ACC112 (cell line): ENCODE data around the gene LKAAEAR1.
A peak's percentile ranks its signal among the peaks of the same experiment; 100 is the strongest.

ENCODE experiments used
- H2AFZ ChIP-seq: fragments of 200-600 bp; sonication (generic); one replicate; pipeline ENCODE4 v1.6.0; 2017; ENCODE audit warnings: antibody characterized with exemption, low read length; ENCODE audit not compliant: unreplicated experiment
- H3K27ac ChIP-seq: fragments of 200-600 bp; sonication (generic); 2 replicates; pipeline ENCODE4 v1.5.1; 2014; ENCODE audit warnings: low read depth, mild to moderate bottlenecking, antibody characterized with exemption, low read length, moderate library complexity
- H3K27me3 ChIP-seq: fragments of 200-600 bp; sonication (generic); 2 replicates; pipeline ENCODE4 v1.6.1; 2014; ENCODE audit warnings: mild to moderate bottlenecking, antibody characterized with exemption, low read length, moderate library complexity, mixed read lengths; ENCODE audit not compliant: insufficient read depth
- H3K36me3 ChIP-seq: fragments of 200-600 bp; sonication (generic); 2 replicates; pipeline ENCODE4 v1.6.1; 2016; ENCODE audit warnings: mild to moderate bottlenecking, antibody characterized with exemption, low read length, moderate library complexity, mixed read lengths; ENCODE audit not compliant: insufficient read depth
- H3K4me1 ChIP-seq: fragments of 200-600 bp; sonication (generic); one replicate; pipeline ENCODE4 v1.6.1; 2016; ENCODE audit warnings: low read length, mixed read lengths; ENCODE audit not compliant: insufficient read depth, unreplicated experiment, control insufficient read depth
- H3K4me3 ChIP-seq: fragments of 200-600 bp; sonication (generic); 2 replicates; pipeline ENCODE4 v1.5.1; 2014; ENCODE audit warnings: mild to moderate bottlenecking, low read depth, low read length
- H3K79me2 ChIP-seq: fragments of 200-600 bp; sonication (generic); one replicate; pipeline ENCODE4 v1.6.0; 2016; ENCODE audit warnings: low read length; ENCODE audit not compliant: control insufficient read depth, unreplicated experiment, insufficient read depth

The LKAAEAR1 gene

GRCh38 chr20:64039293-64040160, 44.7 kb downstream of the LKAAEAR1 start:
- no peak overlapping the region for H3K27ac ChIP-seq

GRCh38 chr20:64038565-64039292, 45.5 kb downstream of the LKAAEAR1 start:
- H3K4me3 ChIP-seq = peak overlapping the region; percentile 66
- H3K4me1 ChIP-seq = peaks cover 4% of the 10 kb centered on the region

More at GRCh38 chr20:64039293-64040160, 44.7 kb downstream of the LKAAEAR1 start:
- Histone ChIP-seq H3K79me2 (no peaks in the 10 kb centered on the region), H3K4me1 (peaks cover 7% of the 10 kb centered on the region), H2AFZ (no peak overlapping the region), H3K4me3 (peak overlapping the region; percentile 66), H3K27me3 (peaks cover 39% of the 10 kb centered on the region), H3K36me3 (no peaks in the 10 kb centered on the region)

GRCh38 chr20:64038224-64038564, 46.0 kb downstream of the LKAAEAR1 start:
- peaks cover 4% of the 10 kb centered on the region for H3K4me1 ChIP-seq
- no peak overlapping the region for H2AFZ ChIP-seq
- no peak overlapping the region for H3K27ac ChIP-seq
- peak overlapping the region; percentile 66 for H3K4me3 ChIP-seq
- H3K27me3 ChIP-seq = peaks cover 39% of the 10 kb centered on the region
- H3K79me2 ChIP-seq = no peaks in the 10 kb centered on the region
- no peaks in the 10 kb centered on the region for H3K36me3 ChIP-seq

More at GRCh38 chr20:64038565-64039292, 45.5 kb downstream of the LKAAEAR1 start:
- H3K27me3 ChIP-seq = peaks cover 39% of the 10 kb centered on the region
- no peaks in the 10 kb centered on the region for H3K79me2 ChIP-seq
- H3K36me3 ChIP-seq = no peaks in the 10 kb centered on the region
- no peak overlapping the region for H2AFZ ChIP-seq
- no peak overlapping the region for H3K27ac ChIP-seq

GRCh38 chr20:64037498-64038213, 46.5 kb downstream of the LKAAEAR1 start:
- H3K27ac ChIP-seq = no peak overlapping the region
- no peak overlapping the region for H3K4me3 ChIP-seq
- no peaks in the 10 kb centered on the region for H3K79me2 ChIP-seq
- H3K27me3 ChIP-seq = peaks cover 39% of the 10 kb centered on the region
- H2AFZ ChIP-seq = no peak overlapping the region
- H3K36me3 ChIP-seq = no peaks in the 10 kb centered on the region
- peaks cover 4% of the 10 kb centered on the region for H3K4me1 ChIP-seq

GRCh38 chr20:64037199-64037497, 47.0 kb downstream of the LKAAEAR1 start:
- Histone ChIP-seq H3K27ac (no peak overlapping the region), H3K36me3 (no peaks in the 10 kb centered on the region), H3K79me2 (no peaks in the 10 kb centered on the region), H3K27me3 (peaks cover 35% of the 10 kb centered on the region), H3K4me3 (no peak overlapping the region), H2AFZ (no peak overlapping the region), H3K4me1 (peaks cover 4% of the 10 kb centered on the region)

GRCh38 chr20:64036346-64037198, 47.6 kb downstream of the LKAAEAR1 start:
- no peaks in the 10 kb centered on the region for H3K79me2 ChIP-seq
- H3K27ac ChIP-seq = no peak overlapping the region
- H3K4me3 ChIP-seq = no peak overlapping the region
- no peak overlapping the region for H2AFZ ChIP-seq
- no peaks in the 10 kb centered on the region for H3K36me3 ChIP-seq
- H3K4me1 ChIP-seq = peaks cover 4% of the 10 kb centered on the region
- H3K27me3 ChIP-seq = peaks cover 29% of the 10 kb centered on the region

- peaks cover 4% of the 10 kb centered on the region for H3K4me1 ChIP-seq
- no peaks in the 10 kb centered on the region for H3K36me3 ChIP-seq
- H2AFZ ChIP-seq = no peak within 1 kb of the TSS
- no peaks in the 10 kb centered on the region for H3K79me2 ChIP-seq
- H3K27ac ChIP-seq = no peak within 1 kb of the TSS
- peaks cover 23% of the 10 kb centered on the region for H3K27me3 ChIP-seq
- H3K4me3 ChIP-seq = no peak within 1 kb of the TSS
Measured at GRCh38 chr20:64035933-64036345, 48.3 kb downstream of the LKAAEAR1 start, which contains the start of gene C20orf204. Gene C20orf204 (plus strand): TSS chr20:64036182. CDS start chr20:64036324, 142 bp downstream.

- Histone ChIP-seq H3K4me1 (peaks cover 4% of the 10 kb centered on the region), H3K27me3 (peaks cover 18% of the 10 kb centered on the region), H3K27ac (no peak overlapping the region), H3K36me3 (peaks cover 2% of the 10 kb centered on the region; the same call in 1 of the 2 replicates), H3K4me3 (no peak overlapping the region), H3K79me2 (no peaks in the 10 kb centered on the region), H2AFZ (no peak overlapping the region)
Measured at GRCh38 chr20:64035066-64035932, 48.9 kb downstream of the LKAAEAR1 start.

- no peak overlapping the region for H2AFZ ChIP-seq
- H3K27me3 ChIP-seq = peaks cover 13% of the 10 kb centered on the region
- H3K36me3 ChIP-seq = peaks cover 6% of the 10 kb centered on the region; the same call in 1 of the 2 replicates
- H3K4me1 ChIP-seq = peaks cover 4% of the 10 kb centered on the region
- no peak overlapping the region for H3K4me3 ChIP-seq
- no peaks in the 10 kb centered on the region for H3K79me2 ChIP-seq
- no peak overlapping the region for H3K27ac ChIP-seq
Measured at GRCh38 chr20:64033981-64034493, 50.2 kb downstream of the LKAAEAR1 start.
